NCI-H2107 (cell line): Measurements from ENCODE around the gene TPPP2.
A peak's percentile ranks its signal among the peaks of the same experiment; 100 is the strongest.
"Not testable (repeated sequence)": the region's sequence is repeated elsewhere in the genome, so short reads cannot be mapped to it uniquely, and the experiment has no call there.

Experiments used
- DNase-seq: peaks from one replicate; lab custom pipeline; 2025; lab: John Stamatoyannopoulos, UW

Gene TPPP2

GRCh38 chr14:21038441-21039422 is 8.7 kb downstream of the TPPP2 start:
- DNase-seq = no peak

GRCh38 chr14:21039585-21040369 is 9.8 kb downstream of the TPPP2 start:
- DNase-seq = peak; percentile 44

- no peak for DNase-seq
Measured at GRCh38 chr14:21040370-21040925, 10.4 kb downstream of the TPPP2 start.

- DNase-seq = not testable (repeated sequence)
Measured at GRCh38 chr14:21040941-21041340, 10.9 kb downstream of the TPPP2 start.

GRCh38 chr14:21041676-21042433 is 11.8 kb downstream of the TPPP2 start, which contains the start of gene RNASE7:
Gene RNASE7 (plus strand): TSS chr14:21042362. CDS start chr14:21042993, 631 bp downstream.
- DNase-seq = no peak

- DNase-seq = no peak
Measured at GRCh38 chr14:21042918-21043317, 12.9 kb downstream of the TPPP2 start.

- DNase-seq = no peak
Measured at GRCh38 chr14:21043387-21043973, 13.5 kb downstream of the TPPP2 start.

GRCh38 chr14:21043974-21044618 is 14.1 kb downstream of the TPPP2 start:
- DNase-seq = no peak

GRCh38 chr14:21047378-21047781 is 17.4 kb downstream of the TPPP2 start:
- DNase-seq = no peak

- DNase-seq = no peak
Measured at GRCh38 chr14:21048638-21049037, 18.6 kb downstream of the TPPP2 start.

- DNase-seq = no peak
Measured at GRCh38 chr14:21049271-21049673, 19.3 kb downstream of the TPPP2 start.

GRCh38 chr14:21050597-21050996 is 20.6 kb downstream of the TPPP2 start:
- no peak for DNase-seq

GRCh38 chr14:21053184-21054122 is 23.4 kb downstream of the TPPP2 start:
- no peak for DNase-seq

- no peak for DNase-seq
Measured at GRCh38 chr14:21054123-21054767, 24.2 kb downstream of the TPPP2 start.

- no peak for DNase-seq
Measured at GRCh38 chr14:21054768-21055145, 24.7 kb downstream of the TPPP2 start.

- DNase-seq = no peak
Measured at GRCh38 chr14:21055432-21056117, 25.6 kb downstream of the TPPP2 start.

GRCh38 chr14:21056520-21057163 is 26.6 kb downstream of the TPPP2 start:
- no peak for DNase-seq
